HT1080 (cell line): ENCODE data around the gene C20orf144. TPM values are rescaled to one million over a fixed set of nuclear protein-coding genes. Genes with fewer than 3 reads are reported as not detected.
A peak's percentile ranks its signal among the peaks of the same experiment; 100 is the strongest.
"Not testable (repeated sequence)": the region's sequence is repeated elsewhere in the genome, so short reads cannot be mapped to it uniquely, and the experiment has no call there.

Experiments
- DNase-seq: peaks from one replicate; pipeline ENCODE4 v3.0.0-alpha.2; 2015; ENCODE audit warnings: low read depth
- polyA plus RNA-seq, 2 experiments: library from polyadenylated mRNA; depleted of rRNA; stranded (reverse); fragments of >200 nt; gene quantifications; 2 replicates each; pipeline ENCODE4 v1.2.3, GENCODE V29; 2015
- total RNA-seq: library from RNA; depleted of rRNA; stranded (reverse); fragments of >200 nt; shearing (Covaris generic); gene quantifications from 2 replicates; pipeline ENCODE4 v1.2.3, GENCODE V29; 2014; rRNA removed

The C20orf144 gene
- total RNA-seq, result 0.16 TPM in 1 of 2 replicates, not detected in the other
- 0.06 and 0.17 TPM in 2 replicates for polyA plus RNA-seq (2015; cell fraction: cytosol; rRNA removed)
- polyA plus RNA-seq (2015; cell fraction: nucleus; rRNA removed), result not detected in 2 replicates

GRCh38 chr20:33662172-33662571, at the start of gene C20orf144:
TSS of gene C20orf144 (plus strand) at chr20:33662327. CDS start at chr20:33662346, 19 bp downstream.
- DNase-seq, result no peak

- DNase-seq, result no peak
Observed at GRCh38 chr20:33621717-33622400, 40.3 kb upstream of the C20orf144 start.

- no peak for DNase-seq
Observed at GRCh38 chr20:33622705-33623365, 39.3 kb upstream of the C20orf144 start.

- DNase-seq, result no peak
Observed at GRCh38 chr20:33624399-33624798, 37.7 kb upstream of the C20orf144 start.

GRCh38 chr20:33626190-33626589, 35.9 kb upstream of the C20orf144 start:
- no peak for DNase-seq

GRCh38 chr20:33627577-33628216, 34.4 kb upstream of the C20orf144 start:
- DNase-seq, result no peak

GRCh38 chr20:33629533-33629932, 32.6 kb upstream of the C20orf144 start:
- no peak for DNase-seq

- DNase-seq, result no peak
Observed at GRCh38 chr20:33629979-33630378, 32.1 kb upstream of the C20orf144 start.

- DNase-seq, result no peak
Observed at GRCh38 chr20:33630507-33630906, 31.6 kb upstream of the C20orf144 start.

- not testable (repeated sequence) for DNase-seq
Observed at GRCh38 chr20:33631910-33632309, 30.2 kb upstream of the C20orf144 start.

- DNase-seq, result no peak
Observed at GRCh38 chr20:33635341-33635740, 26.8 kb upstream of the C20orf144 start.

- DNase-seq, result no peak
Observed at GRCh38 chr20:33636776-33637175, 25.4 kb upstream of the C20orf144 start.

GRCh38 chr20:33640287-33640686, 21.8 kb upstream of the C20orf144 start:
- DNase-seq, result no peak

- DNase-seq, result no peak
Observed at GRCh38 chr20:33644313-33645071, 17.6 kb upstream of the C20orf144 start.

GRCh38 chr20:33645072-33645358, 17.1 kb upstream of the C20orf144 start:
- DNase-seq, result no peak

GRCh38 chr20:33645396-33645795, 16.7 kb upstream of the C20orf144 start:
- DNase-seq, result no peak

- no peak for DNase-seq
Observed at GRCh38 chr20:33646191-33646590, 15.9 kb upstream of the C20orf144 start.

- not testable (repeated sequence) for DNase-seq
Observed at GRCh38 chr20:33646959-33647602, 15.0 kb upstream of the C20orf144 start.

GRCh38 chr20:33647603-33648395, 14.3 kb upstream of the C20orf144 start:
- peak; percentile 34 for DNase-seq

GRCh38 chr20:33648396-33649004, 13.6 kb upstream of the C20orf144 start:
- no peak for DNase-seq
